GM12872 (cell line): Measurements from ENCODE around the gene SPATA18.

ENCODE experiments used
- CTCF ChIP-seq: IDR thresholded peaks from 3 replicates; pipeline ENCODE4 v1.5.1; 2011; ENCODE audit warnings: low read depth, mild to moderate bottlenecking, low read length, moderate library complexity; ENCODE audit not compliant: insufficient read depth

SPATA18 gene

GRCh38 chr4:52126966-52127365 lies 75.9 kb downstream of the SPATA18 start:
- no peak for TF ChIP-seq CTCF

GRCh38 chr4:52135171-52135570 lies 84.1 kb downstream of the SPATA18 start:
- no peak for TF ChIP-seq CTCF

GRCh38 chr4:52142816-52143215 lies 91.7 kb downstream of the SPATA18 start:
- TF ChIP-seq CTCF: no peak

- no peak for TF ChIP-seq CTCF
Observed at GRCh38 chr4:52143815-52144214, 92.7 kb downstream of the SPATA18 start.

GRCh38 chr4:52144372-52144771 lies 93.3 kb downstream of the SPATA18 start:
- TF ChIP-seq CTCF: no peak
